ENCODE data around the gene CCDC116. TPM values are rescaled to one million over a fixed set of nuclear protein-coding genes. Genes with fewer than 3 reads are reported as not detected.

The CCDC116 gene
- total and polyA plus RNA-seq, 4 donors = 0.37 to 0.74 (median 0.72) TPM

DNA sequence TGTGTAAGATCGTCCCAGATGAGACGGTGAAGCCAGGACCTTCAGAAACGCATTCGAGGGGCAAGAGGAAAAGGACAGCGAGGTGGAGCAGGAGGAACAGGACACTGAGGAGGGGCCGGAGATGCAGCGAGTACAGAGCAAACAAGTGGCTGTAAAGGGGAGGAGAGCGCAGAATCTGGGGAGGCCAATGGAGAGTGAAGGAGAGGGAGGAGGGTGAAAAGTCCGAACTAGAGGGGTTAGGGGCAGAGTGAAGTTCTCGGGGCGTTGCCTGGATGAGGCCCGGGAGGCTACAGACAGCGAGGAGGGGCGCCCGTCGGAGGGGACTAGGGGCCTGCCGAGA is 24.4 kb downstream of the CCDC116 start:
- DNase-seq (no peak), ATAC-seq (ENCODE audit: insufficient read depth, low FRiP score) (no peak)
- WGBS, 2 donors = 35 to 45% methylated on average over 17 of the region's 17 CpGs
- TF ChIP-seq CTCF (IDR thresholded peaks at IDR 0.05; ENCODE audit: control extremely low read depth, extremely low read depth) = no peak
- H3K4me1 ChIP-seq (ENCODE audit: control insufficient read depth in 5 of 5, insufficient read depth in 5 of 5, low read length in 5 of 5) = peaks cover 0 to 12% (median 1%) of the 10 kb centered on the region in 5 donors
- no peaks in the 10 kb centered on the region for H3K27me3 ChIP-seq (ENCODE audit: control insufficient read depth in 3 of 3, insufficient read depth in 3 of 3, low read length in 2 of 3)
- no peak overlapping the region for H3K9ac ChIP-seq (ENCODE audit: insufficient read depth in 1 of 2, low read length in 2 of 2)
- H3K4me3 ChIP-seq = peak overlapping the region; percentile 20
- H3K27ac ChIP-seq (ENCODE audit: low read depth in 1 of 2, low read length in 1 of 2) = no peak overlapping the region
- peaks cover 0 to 4% (median 0%) of the 10 kb centered on the region in 4 donors for H3K36me3 ChIP-seq (ENCODE audit: control insufficient read depth in 4 of 4, insufficient read depth in 4 of 4, low read length in 4 of 4)
- no peaks in the 10 kb centered on the region for H3K9me3 ChIP-seq (ENCODE audit: control insufficient read depth in 4 of 4, insufficient read depth in 3 of 4, low read length in 3 of 4)

GRCh38 chr22:21657360-21658032 is 24.9 kb downstream of the CCDC116 start:
- ATAC-seq (ENCODE audit: insufficient read depth, low FRiP score) (peak; percentile 84), DNase-seq (peak; percentile 65 to 77 (median 74))
- 0 to 1% methylated on average over 53 to 79 of the region's 79 CpGs for WGBS, 2 donors
- peak overlapping the region in 1 of 2 donors; percentile 55 for H3K27ac ChIP-seq (ENCODE audit: low read depth in 1 of 2, low read length in 1 of 2)
- peaks cover 0 to 4% (median 0%) of the 10 kb centered on the region in 4 donors for H3K36me3 ChIP-seq (ENCODE audit: control insufficient read depth in 4 of 4, insufficient read depth in 4 of 4, low read length in 4 of 4)
- no peaks in the 10 kb centered on the region for H3K27me3 ChIP-seq (ENCODE audit: control insufficient read depth in 3 of 3, insufficient read depth in 3 of 3, low read length in 2 of 3)
- no peaks in the 10 kb centered on the region for H3K9me3 ChIP-seq (ENCODE audit: control insufficient read depth in 4 of 4, insufficient read depth in 3 of 4, low read length in 3 of 4)
- H3K9ac ChIP-seq (ENCODE audit: insufficient read depth in 1 of 2, low read length in 2 of 2) = no peak overlapping the region
- H3K4me1 ChIP-seq (ENCODE audit: control insufficient read depth in 5 of 5, insufficient read depth in 5 of 5, low read length in 5 of 5) = peaks cover 0 to 9% (median 1%) of the 10 kb centered on the region in 5 donors
- TF ChIP-seq CTCF (IDR thresholded peaks at IDR 0.05; ENCODE audit: control extremely low read depth, extremely low read depth) = no peak
- peak overlapping the region; percentile 60 for H3K4me3 ChIP-seq

GRCh38 chr22:21659864-21660525 is 27.4 kb downstream of the CCDC116 start:
- Histone ChIP-seq H3K4me1 (ENCODE audit: control insufficient read depth in 5 of 5, insufficient read depth in 5 of 5, low read length in 5 of 5) (peaks cover 0 to 1% (median 0%) of the 10 kb centered on the region in 5 donors), H3K9me3 (ENCODE audit: control insufficient read depth in 4 of 4, insufficient read depth in 3 of 4, low read length in 3 of 4) (no peaks in the 10 kb centered on the region), H3K27me3 (ENCODE audit: control insufficient read depth in 3 of 3, insufficient read depth in 3 of 3, low read length in 2 of 3) (no peaks in the 10 kb centered on the region), H3K4me3 (no peak overlapping the region), H3K36me3 (ENCODE audit: control insufficient read depth in 4 of 4, insufficient read depth in 4 of 4, low read length in 4 of 4) (no peaks in the 10 kb centered on the region), H3K27ac (ENCODE audit: low read depth in 1 of 2, low read length in 1 of 2) (no peak overlapping the region), H3K9ac (ENCODE audit: insufficient read depth in 1 of 2, low read length in 2 of 2) (no peak overlapping the region)
- ATAC-seq (ENCODE audit: insufficient read depth, low FRiP score) = no peak
- 74 to 87% methylated on average over 7 of the region's 7 CpGs for WGBS, 2 donors
- no peak for DNase-seq
- TF ChIP-seq CTCF (IDR thresholded peaks at IDR 0.05; ENCODE audit: control extremely low read depth, extremely low read depth) = no peak
